NCI-H748 treated with DMSO at 0.1 percent for 48 hours (cell line): ENCODE data around the gene TRABD2B.

Experiments
- DNase-seq: peaks from one replicate; lab custom pipeline; 2025; lab: John Stamatoyannopoulos, UW

Gene TRABD2B

DNA sequence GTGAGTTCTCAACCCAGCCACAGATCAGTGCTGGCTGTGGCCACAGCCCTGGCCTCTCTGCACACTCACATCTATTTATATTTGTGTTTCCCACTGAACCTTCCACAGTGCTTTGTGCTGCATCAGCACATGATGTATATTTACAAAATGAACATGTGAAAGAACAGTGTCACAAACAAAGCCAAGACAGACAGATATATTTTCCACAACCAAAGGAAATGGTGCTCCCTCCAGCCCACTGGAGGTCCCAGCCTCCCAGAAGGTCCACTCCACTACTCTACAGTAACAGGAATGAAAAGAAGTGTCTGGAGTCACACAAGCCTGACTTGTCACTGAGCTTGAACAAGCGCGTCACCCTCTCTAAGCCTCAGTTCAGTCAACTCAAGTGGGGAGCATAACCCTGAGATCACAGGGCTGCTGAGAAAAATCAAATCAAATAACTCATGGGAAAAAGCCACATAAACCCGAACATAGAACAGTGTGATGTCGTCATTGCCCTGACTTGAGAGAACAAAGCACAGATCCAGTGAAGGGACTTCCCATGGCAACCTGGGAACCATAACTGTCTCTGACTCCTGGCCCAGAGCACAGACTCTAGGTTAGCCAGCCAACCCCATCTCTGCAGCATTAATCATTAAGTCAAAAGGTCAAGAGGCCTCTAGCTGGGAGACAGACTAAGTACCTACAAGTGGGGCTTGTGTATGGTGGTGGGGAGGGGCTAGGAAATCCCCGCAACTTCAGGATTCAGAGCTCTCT lies 121.2 kb downstream of the TRABD2B start:
- no peak for DNase-seq

DNA sequence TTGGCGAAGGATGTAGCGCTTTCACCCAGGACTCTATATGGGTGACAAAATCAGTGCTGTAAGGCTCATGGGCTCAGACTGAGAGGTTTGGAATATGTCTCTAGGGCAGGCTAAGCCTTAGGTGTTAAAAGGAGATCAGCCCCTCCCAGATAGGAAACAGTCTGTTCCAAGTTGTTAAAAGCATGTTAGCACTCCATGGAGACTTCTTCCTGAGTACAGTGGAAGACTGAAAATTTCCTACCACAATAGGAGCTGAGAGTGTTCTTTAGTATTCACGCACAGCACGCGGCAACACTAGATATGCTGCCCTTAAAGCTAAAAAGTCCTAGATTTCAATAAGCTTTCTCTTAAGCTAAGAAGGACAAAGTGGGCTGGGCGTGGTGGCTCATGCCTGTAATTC lies 122.1 kb downstream of the TRABD2B start:
- DNase-seq = no peak

- no peak for DNase-seq
Measured at GRCh38 chr1:47873337-47873736, 123.8 kb downstream of the TRABD2B start.

GRCh38 chr1:47872886-47873285 lies 124.3 kb downstream of the TRABD2B start:
- no peak for DNase-seq

- no peak for DNase-seq
Measured at GRCh38 chr1:47871799-47872353, 125.3 kb downstream of the TRABD2B start.

GRCh38 chr1:47870946-47871676 lies 126.1 kb downstream of the TRABD2B start:
- no peak for DNase-seq

DNA sequence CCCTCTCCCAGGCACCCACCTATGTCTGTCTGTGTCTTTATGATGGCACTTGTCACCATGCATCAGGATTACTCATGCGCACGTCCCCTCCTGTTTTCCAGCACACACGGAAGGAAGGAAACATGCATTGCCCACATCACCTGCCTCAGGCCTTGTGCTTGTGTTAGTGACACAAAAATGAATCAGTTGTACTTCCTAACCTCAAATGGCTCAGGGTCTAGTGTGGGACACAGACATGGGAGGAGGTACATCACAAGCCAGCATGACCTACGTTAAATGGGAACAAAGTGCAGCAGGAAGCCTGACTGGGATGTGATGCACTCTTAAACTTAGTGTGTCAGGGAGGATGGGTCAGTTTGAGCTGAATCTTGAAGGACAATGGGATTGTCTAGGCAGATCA lies 126.7 kb downstream of the TRABD2B start:
- no peak for DNase-seq

DNA sequence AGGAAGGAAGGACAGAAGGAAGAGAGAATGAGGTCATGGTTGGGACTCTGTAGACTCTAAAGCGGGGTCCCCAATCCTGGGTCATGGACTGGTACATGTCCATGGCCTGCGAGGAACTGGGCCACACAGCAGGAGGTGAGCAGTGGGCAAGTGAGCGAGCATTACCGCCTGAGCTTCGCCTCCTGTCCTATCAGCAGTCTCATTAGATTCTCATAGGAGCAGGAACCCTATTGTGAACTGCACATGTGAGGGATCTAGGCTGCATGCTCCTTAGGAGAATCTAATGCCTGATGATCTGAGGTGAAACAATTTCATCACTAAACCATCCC lies 128.9 kb downstream of the TRABD2B start:
- no peak for DNase-seq

DNA sequence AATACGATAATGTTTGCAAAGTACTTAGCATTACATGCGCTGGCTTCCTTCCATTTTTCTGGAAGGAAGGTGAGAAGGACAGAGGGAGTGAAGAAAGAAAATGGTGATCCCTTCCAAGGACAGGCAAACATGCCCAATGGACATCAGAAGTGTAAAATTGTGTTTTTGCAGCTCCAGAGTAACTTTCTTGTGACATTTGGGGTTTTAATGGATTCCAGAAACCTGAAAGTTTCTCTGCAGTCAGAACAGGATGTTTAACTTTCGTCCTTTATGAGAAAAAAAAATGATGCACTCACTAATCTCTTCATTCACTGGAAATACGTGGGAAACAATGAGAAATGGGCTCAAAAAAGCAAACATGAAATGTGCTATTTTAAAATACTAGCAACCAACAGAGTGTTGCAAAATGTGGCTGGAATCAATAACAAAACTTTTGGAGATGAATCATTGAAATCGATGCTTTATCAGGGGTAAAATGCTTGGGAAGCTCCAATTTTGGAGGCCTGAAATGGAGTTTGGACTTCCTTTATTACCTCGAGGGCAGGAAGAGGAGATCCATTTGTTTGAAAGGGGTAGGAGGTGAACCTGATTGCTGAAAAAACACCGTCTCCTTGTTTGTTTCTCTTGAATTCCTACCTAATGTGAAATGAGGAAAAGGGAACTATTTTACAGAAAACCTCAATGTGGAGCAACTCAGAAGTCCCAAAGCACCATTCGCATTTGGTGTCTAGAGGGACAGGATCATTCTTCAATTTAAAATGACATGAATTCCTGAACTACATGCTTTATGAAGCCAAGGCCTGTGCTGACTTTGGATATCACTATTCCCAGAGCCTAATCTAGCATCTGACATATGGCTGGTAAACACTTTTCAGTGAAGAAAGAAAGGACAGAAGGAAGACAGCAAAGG lies 129.5 kb downstream of the TRABD2B start:
- no peak for DNase-seq

- DNase-seq = no peak
Measured at GRCh38 chr1:47866601-47867437, 130.4 kb downstream of the TRABD2B start.

DNA sequence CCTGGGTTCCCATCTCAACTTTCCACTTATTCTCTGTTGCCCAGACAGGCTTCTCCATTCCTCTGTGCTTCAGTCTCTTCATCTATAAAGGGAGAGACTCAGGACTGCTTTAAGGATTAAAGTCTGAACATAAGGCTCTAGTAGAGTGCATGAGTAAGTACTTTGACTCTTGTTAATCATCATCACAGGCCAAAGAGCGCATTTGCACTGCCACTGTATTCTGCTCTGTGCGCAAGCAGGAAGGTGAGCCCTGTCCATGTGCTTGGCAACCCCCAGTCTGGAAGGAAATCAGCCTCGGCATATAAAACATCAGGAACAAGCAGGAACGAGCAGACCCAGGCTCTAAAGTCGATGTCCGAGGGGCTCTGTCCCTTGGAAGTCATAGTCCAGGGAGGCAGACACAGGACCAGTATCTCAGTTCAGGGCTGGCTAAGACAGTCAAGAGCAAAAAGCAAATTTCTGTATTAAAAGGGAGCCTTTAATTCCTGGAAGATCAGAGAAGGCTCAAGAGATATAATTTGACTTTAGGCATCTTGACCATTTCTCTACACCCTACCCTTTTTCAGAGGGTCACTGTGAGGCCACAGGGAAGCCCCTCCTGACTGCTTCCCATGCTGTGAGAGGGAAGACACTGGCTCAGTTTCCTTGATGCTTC lies 131.2 kb downstream of the TRABD2B start:
- DNase-seq = no peak

DNA sequence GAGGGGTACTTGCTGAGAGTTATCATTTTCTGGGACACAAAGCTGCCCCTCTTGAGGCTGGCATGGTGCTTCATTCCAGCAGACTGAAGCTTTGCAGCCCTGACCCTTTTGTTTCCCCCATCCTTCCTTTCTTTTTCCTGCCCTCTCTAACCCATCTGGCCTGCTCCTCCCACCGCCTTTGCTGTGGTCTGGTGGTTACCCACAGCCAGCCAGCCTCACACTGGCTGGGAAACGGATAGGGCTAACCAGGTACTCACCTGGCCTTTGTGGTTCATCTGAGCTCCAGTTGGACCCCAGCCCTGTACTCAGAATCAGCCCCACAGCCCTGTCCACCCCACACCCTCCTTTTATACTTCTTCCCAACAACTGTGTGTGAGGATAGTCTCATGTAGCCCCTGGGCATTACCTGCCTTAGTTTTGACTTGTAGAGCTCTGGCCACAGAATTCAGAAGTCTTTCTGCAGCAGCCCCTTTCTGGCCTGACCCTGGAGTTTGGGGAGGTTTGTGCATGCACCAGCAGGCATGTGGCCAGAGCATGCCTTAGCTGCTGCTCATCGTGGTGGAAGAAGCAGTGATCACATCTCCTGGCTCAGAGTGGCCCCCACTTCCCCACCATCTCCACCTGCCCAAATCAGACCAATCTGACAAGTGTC lies 138.0 kb downstream of the TRABD2B start:
- DNase-seq = no peak

GRCh38 chr1:47856996-47857395 lies 140.2 kb downstream of the TRABD2B start:
- no peak for DNase-seq

DNA sequence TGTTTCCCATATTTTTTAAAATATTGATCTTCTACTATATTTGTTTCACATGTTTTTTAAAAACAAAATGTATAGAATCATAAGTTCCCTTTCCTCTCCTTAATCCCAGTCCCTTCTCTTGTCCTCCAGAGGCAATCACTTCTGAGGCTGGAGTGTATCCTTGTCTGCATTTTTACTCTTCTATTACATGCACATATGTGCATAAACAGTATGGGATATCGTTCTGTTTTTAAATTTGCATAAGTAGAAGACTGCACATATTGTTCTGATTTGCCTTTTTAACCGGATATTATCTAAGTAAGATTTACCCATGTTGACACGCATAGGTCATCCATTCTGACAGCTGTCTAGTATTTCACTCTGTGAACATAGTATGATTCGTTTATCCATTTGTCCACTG lies 142.0 kb downstream of the TRABD2B start:
- DNase-seq = no peak

DNA sequence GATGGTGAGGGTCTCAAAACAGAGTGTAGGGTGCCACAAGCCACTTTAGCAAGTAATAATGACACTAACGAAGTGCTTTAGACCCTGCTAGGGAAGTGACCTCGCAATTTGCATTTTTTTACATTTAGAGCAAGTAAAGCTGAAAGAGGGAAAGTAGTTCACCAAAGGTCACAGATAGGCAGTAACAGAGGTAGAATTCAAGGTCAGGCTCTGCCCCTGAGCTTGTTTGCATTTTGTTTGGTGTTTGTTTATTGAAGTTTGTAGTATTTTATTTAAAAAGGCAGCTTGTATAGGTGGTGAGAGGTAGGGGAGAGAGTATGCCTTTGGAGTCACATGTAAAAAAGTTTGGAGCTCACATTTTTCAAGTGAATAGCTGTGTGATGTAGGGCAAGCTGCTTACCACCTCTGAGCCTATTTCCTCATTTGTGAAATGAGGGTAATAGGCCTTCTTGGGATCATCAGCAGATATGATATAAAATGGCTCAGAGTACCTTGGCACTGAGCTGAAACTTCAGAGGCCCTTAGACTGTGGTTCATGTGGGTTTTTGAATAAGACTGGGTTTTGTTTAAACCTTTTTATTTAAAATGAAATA lies 142.5 kb downstream of the TRABD2B start:
- no peak for DNase-seq

- no peak for DNase-seq
Measured at GRCh38 chr1:47853852-47854251, 143.3 kb downstream of the TRABD2B start.

- DNase-seq = no peak
Measured at GRCh38 chr1:47853059-47853458, 144.1 kb downstream of the TRABD2B start.

GRCh38 chr1:47852006-47852718 lies 145.0 kb downstream of the TRABD2B start:
- no peak for DNase-seq

DNA sequence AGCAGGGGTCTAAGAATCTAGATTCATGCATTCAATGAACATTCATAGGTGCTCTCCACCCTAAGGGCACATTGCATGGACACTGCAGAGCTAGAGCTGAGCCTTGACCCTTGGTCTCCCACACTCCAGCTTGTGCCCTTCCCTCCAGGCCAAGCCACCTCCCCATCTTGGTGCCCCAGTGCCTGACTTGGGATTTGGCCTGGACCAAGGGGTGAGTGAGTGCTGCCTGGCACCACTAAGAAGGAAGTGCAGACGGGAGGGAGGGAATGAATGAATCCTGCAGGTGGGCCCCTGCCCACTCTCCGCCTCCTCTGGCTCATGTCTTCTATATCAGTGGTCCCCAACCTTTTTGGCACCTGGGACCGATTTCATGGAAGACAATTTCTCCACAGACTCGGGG lies 146.7 kb downstream of the TRABD2B start:
- no peak for DNase-seq
